Measurements from ENCODE around the gene NRIP1. TPM values are rescaled to one million over a fixed set of nuclear protein-coding genes. Genes with fewer than 3 reads are reported as not detected.

The NRIP1 gene
- total and polyA plus RNA-seq, 2 of the 8 experiments (the other 6 are each of a cell fraction or from before 2014, with no cell fraction given) = 1.5 to 9.3 TPM

DNA sequence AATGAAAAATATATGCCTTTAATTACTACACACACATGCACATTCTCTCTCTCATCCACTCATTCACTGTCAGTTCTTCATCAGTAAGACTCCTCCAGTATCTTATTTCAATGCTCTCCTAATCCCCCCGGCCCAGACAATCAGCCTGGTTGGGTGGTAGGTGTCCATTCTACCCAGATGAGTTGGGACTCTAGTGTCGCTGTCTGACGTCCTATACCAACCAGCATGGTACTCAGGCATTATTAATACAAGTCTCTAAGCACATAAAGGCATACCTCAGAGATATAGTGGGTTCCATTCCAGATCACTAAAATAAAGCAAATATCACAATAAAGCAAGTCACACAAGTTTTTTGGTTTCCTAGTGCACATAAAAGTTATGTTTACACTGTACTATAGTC lies 19.8 kb downstream of the NRIP1 start:
- no peaks in the 10 kb centered on the region for H3K79me1 ChIP-seq (ENCODE audit: low read depth, low read length)
- H3K4me3 ChIP-seq (ENCODE audit: extremely low read depth in 1 of 4, insufficient read depth in 2 of 4, low read depth in 3 of 4, low read length in 4 of 4) = no peak overlapping the region
- peaks cover 0 to 4% of the 10 kb centered on the region in 2 experiments; a peak in 1 of 4 replicates for H3K9me3 ChIP-seq (ENCODE audit: insufficient read depth in 2 of 2, low read depth in 1 of 2, low read length in 1 of 2)
- H2BK12ac ChIP-seq (ENCODE audit: low read depth, low read length) = no peak overlapping the region
- H4K5ac ChIP-seq (ENCODE audit: insufficient read length, low read depth, low read length) = no peak overlapping the region
- peaks cover 0 to 43% of the 10 kb centered on the region in 2 experiments; a peak in 3 of 4 replicates for H3K79me2 ChIP-seq (ENCODE audit: control insufficient read depth in 1 of 2, insufficient read depth in 2 of 2, low read length in 2 of 2)
- POLR2A ChIA-PET (ENCODE audit: partially characterized antibody) = no interaction called here
- no peak overlapping the region for H2BK20ac ChIP-seq (ENCODE audit: low read length)
- CTCF ChIA-PET (ENCODE audit: partially characterized antibody) = no interaction called here
- 90% methylated on average over 3 of the region's 3 CpGs; no CpG with 5 or more reads in 1 of the 2 experiments for WGBS, 2 experiments (ENCODE audit: extremely low coverage in 1 of 2, insufficient coverage in 1 of 2, insufficient read length in 1 of 2, insufficient replicate concordance in 2 of 2, low coverage in 1 of 2, low lambda C conversion rate in 2 of 2, missing lambda C conversion rate in 1 of 2)
- H3K18ac ChIP-seq (ENCODE audit: extremely low read depth, low read length) = no peak overlapping the region
- no peak overlapping the region for H3K27ac ChIP-seq (ENCODE audit: low read depth, low read length)
- H3K56ac ChIP-seq (replicated peaks; ENCODE audit: insufficient read length, low read depth, low read length) = no peak overlapping the region
- no peaks in the 10 kb centered on the region for H3K27me3 ChIP-seq (replicated peaks in 1 of 4; ENCODE audit: control insufficient read depth in 3 of 4, extremely low read depth in 1 of 4, insufficient read depth in 3 of 4, low read length in 3 of 4)
- no peaks in the 10 kb centered on the region for H3K23me2 ChIP-seq (ENCODE audit: low read depth, low read length)
- no peak overlapping the region for H2BK5ac ChIP-seq (ENCODE audit: low read depth, low read length)
- FAIRE-seq (no peak), DNase-seq (ENCODE audit: low read depth in 1 of 2, low spot score in 2 of 2) (no peak)
- H4K8ac ChIP-seq (ENCODE audit: extremely low read depth, insufficient read depth, low read length) = no peak overlapping the region
- H3K4ac ChIP-seq (replicated peaks; ENCODE audit: insufficient read length, low read depth, low read length) = no peak overlapping the region
- no peak overlapping the region for H3K4me2 ChIP-seq (ENCODE audit: insufficient read depth in 1 of 2, low read depth in 2 of 2, low read length in 2 of 2)
- no peak overlapping the region for H2BK15ac ChIP-seq (ENCODE audit: low read length)
- no peak overlapping the region for H4K91ac ChIP-seq (replicated peaks; ENCODE audit: insufficient read length, low read length)
- H3K23ac ChIP-seq (ENCODE audit: insufficient read length) = no peak overlapping the region
- H2BK120ac ChIP-seq (replicated peaks; ENCODE audit: low read depth, low read length) = no peak overlapping the region
- H2AK5ac ChIP-seq (ENCODE audit: low read depth, low read length) = no peak overlapping the region
- H3K4me1 ChIP-seq (replicated peaks in 1 of 4; ENCODE audit: control insufficient read depth in 3 of 4, insufficient read depth in 4 of 4, low read length in 3 of 4) = no peaks in the 10 kb centered on the region; a peak in 1 of 7 replicates
- no peak overlapping the region for H3K14ac ChIP-seq (ENCODE audit: insufficient read length)
- H4K20me1 ChIP-seq (replicated peaks in 1 of 2; ENCODE audit: control insufficient read depth in 1 of 2, insufficient read depth in 2 of 2, low read length in 2 of 2) = peaks cover 0 to 3% of the 10 kb centered on the region in 2 experiments
- H3K36me3 ChIP-seq (ENCODE audit: control insufficient read depth in 2 of 4, insufficient read depth in 4 of 4, low read length in 3 of 4) = no peaks in the 10 kb centered on the region; a peak in 2 of 8 replicates
- H2AFZ ChIP-seq (ENCODE audit: low read length) = no peak overlapping the region
- H3K9ac ChIP-seq (replicated peaks in 1 of 4; ENCODE audit: extremely low read depth in 1 of 4, low read depth in 3 of 4, low read length in 3 of 4) = no peak overlapping the region
- TF ChIP-seq, protein P1, sequence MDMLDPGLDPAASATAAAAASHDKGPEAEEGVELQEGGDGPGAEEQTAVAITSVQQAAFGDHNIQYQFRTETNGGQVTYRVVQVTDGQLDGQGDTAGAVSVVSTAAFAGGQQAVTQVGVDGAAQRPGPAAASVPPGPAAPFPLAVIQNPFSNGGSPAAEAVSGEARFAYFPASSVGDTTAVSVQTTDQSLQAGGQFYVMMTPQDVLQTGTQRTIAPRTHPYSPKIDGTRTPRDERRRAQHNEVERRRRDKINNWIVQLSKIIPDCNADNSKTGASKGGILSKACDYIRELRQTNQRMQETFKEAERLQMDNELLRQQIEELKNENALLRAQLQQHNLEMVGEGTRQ (IDR thresholded peaks at IDR 0.05; ENCODE audit: low read length) = no peak
- TF ChIP-seq SP2 (IDR thresholded peaks at IDR 0.05; ENCODE audit: low read length) (no peak), JUND (IDR thresholded peaks at IDR 0.05; ENCODE audit: low read length) (no peak), SIX5 (IDR thresholded peaks at IDR 0.05; ENCODE audit: low read depth, low read length) (no peak), RFX5 (IDR thresholded peaks at IDR 0.05; ENCODE audit: borderline replicate concordance, low read depth, low read length) (no peak), TCF12 (IDR thresholded peaks at IDR 0.05; ENCODE audit: low read depth, low read length) (no peak), POU5F1 (IDR thresholded peaks at IDR 0.05; ENCODE audit: low read depth, low read length) (no peak), MAFK (IDR thresholded peaks at IDR 0.05; ENCODE audit: low read depth, low read length) (no peak), SP4 (IDR thresholded peaks at IDR 0.05; ENCODE audit: low read length) (no peak), FOSL1 (IDR thresholded peaks at IDR 0.05; ENCODE audit: insufficient read depth, low read depth, low read length) (no peak), ASH2L (IDR thresholded peaks at IDR 0.05; ENCODE audit: low read length) (no peak), TEAD4 (IDR thresholded peaks at IDR 0.05; ENCODE audit: low read depth, low read length) (no peak), JUN (IDR thresholded peaks at IDR 0.05; ENCODE audit: low read depth, low read length) (no peak), YY1 (IDR thresholded peaks at IDR 0.05; ENCODE audit: low read depth, low read length) (no peak)
- TF ChIP-seq, protein P2, sequence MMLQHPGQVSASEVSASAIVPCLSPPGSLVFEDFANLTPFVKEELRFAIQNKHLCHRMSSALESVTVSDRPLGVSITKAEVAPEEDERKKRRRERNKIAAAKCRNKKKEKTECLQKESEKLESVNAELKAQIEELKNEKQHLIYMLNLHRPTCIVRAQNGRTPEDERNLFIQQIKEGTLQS (IDR thresholded peaks at IDR 0.05; ENCODE audit: insufficient read depth, low read depth, low read length) = no peak
